Upper lobe of left lung (tissue), 4 donors: Measurements from ENCODE around the gene SYNE3.

Source experiments
- CTCF ChIP-seq, 6 experiments: fragments of 450-650 bp in 4 of 6; fragments of 200-600 bp in 2 of 6; sonication (generic) in 2 of 6; IDR thresholded peaks; one replicate each; pipeline ENCODE4 v1.5.1; 2016 to 2019; ENCODE audit warnings: antibody characterized with exemption in 6 of 6
- POLR2A ChIP-seq, 4 donors: fragments of 450-650 bp; IDR thresholded peaks; one replicate each; pipeline ENCODE4 v1.5.1; 2016 to 2017; ENCODE audit warnings: antibody characterized with exemption in 4 of 4, mild to moderate bottlenecking in 2 of 4
- POLR2AphosphoS5 ChIP-seq, 2 donors: sonication (generic); formaldehyde crosslinking; IDR thresholded peaks; one replicate each; pipeline ENCODE4 v1.5.1; 2017; ENCODE audit warnings: antibody characterized with exemption in 2 of 2

GRCh38 chr14:95522116-95522515, 5.7 kb upstream of the SYNE3 start:
- TF ChIP-seq POLR2A (IDR thresholded peaks at IDR 0.05), result no peak
- TF ChIP-seq CTCF (IDR thresholded peaks at IDR 0.05), result no peak
- no peak for TF ChIP-seq POLR2AphosphoS5 (IDR thresholded peaks at IDR 0.05)
